ENCODE results near the gene STAT3. TPM values are rescaled to one million over a fixed set of nuclear protein-coding genes. Genes with fewer than 3 reads are reported as not detected.

The STAT3 gene
- total and polyA plus RNA-seq, 7 donors = 43.8 to 230 (median 129) TPM

- WGBS, 2 donors = 83 to 91% methylated on average over 3 of the region's 3 CpGs
- TF ChIP-seq EP300 (IDR thresholded peaks at IDR 0.05) (no peak), POLR2AphosphoS5 (IDR thresholded peaks at IDR 0.05) (no peak), CTCF (IDR thresholded peaks at IDR 0.05) (no peak), POLR2A (IDR thresholded peaks at IDR 0.05) (no peak)
- Histone ChIP-seq H3K4me3 (peak overlapping the region in 2 of 4 donors; percentile 65 to 98), H3K4me1 (peaks cover 0 to 70% (median 66%) of the 10 kb centered on the region in 4 donors), H3K9me3 (no peaks in the 10 kb centered on the region), H3K27me3 (no peaks in the 10 kb centered on the region), H3K27ac (peak overlapping the region in 3 of 4 donors; percentile 84 to 94 (median 94)), H3K36me3 (no peaks in the 10 kb centered on the region)
- no peak for DNase-seq
- intact Hi-C loops (cut with DNase I) = no loop called here
These were observed 114.0 kb downstream of the STAT3 start for GRCh38 chr17:42274253-42274542.

GRCh38 chr17:42273474-42274252 is 114.6 kb downstream of the STAT3 start:
- Histone ChIP-seq H3K27me3 (no peaks in the 10 kb centered on the region), H3K9me3 (no peaks in the 10 kb centered on the region), H3K27ac (peak overlapping the region in 3 of 4 donors; percentile 14 to 94 (median 84)), H3K4me3 (no peak overlapping the region), H3K36me3 (no peaks in the 10 kb centered on the region), H3K4me1 (peaks cover 0 to 73% (median 67%) of the 10 kb centered on the region in 4 donors)
- intact Hi-C loops (cut with DNase I) = no loop called here
- DNase-seq = no peak
- 55 to 57% methylated on average over 7 of the region's 7 CpGs for WGBS, 2 donors
- TF ChIP-seq EP300 (IDR thresholded peaks at IDR 0.05) (no peak), CTCF (IDR thresholded peaks at IDR 0.05) (no peak), POLR2A (IDR thresholded peaks at IDR 0.05) (no peak), POLR2AphosphoS5 (IDR thresholded peaks at IDR 0.05) (no peak)

- no peaks in the 10 kb centered on the region for H3K36me3 ChIP-seq
- no peaks in the 10 kb centered on the region for H3K27me3 ChIP-seq
- no peak overlapping the region for H3K4me3 ChIP-seq
- WGBS, 2 donors = 56 to 69% methylated on average over 7 of the region's 7 CpGs
- peak in 2 of 4 donors; percentile 40 to 57 for TF ChIP-seq POLR2AphosphoS5 (IDR thresholded peaks at IDR 0.05)
- no peak for TF ChIP-seq EP300 (IDR thresholded peaks at IDR 0.05)
- no peak for TF ChIP-seq CTCF (IDR thresholded peaks at IDR 0.05)
- no peaks in the 10 kb centered on the region for H3K9me3 ChIP-seq
- no peak for DNase-seq
- peak overlapping the region in 3 of 4 donors; percentile 52 to 94 (median 56) for H3K27ac ChIP-seq
- peaks cover 0 to 81% (median 65%) of the 10 kb centered on the region in 4 donors for H3K4me1 ChIP-seq
- intact Hi-C loops (cut with DNase I) = no loop called here
These were observed 115.9 kb downstream of the STAT3 start for GRCh38 chr17:42272162-42272907.

DNA sequence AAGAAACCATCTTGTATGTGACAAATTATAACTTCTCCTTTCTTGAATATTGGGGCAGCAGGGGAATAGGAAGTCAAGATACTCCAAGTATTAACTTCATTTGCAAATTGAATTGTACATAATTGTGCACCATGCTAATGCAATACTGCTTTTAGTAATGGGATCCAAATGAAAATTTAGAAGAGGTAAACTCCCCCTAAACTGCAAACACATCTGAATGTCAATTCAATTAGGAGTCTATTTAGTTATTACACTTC is 116.5 kb downstream of the STAT3 start:
- DNase-seq = no peak
- TF ChIP-seq EP300 (IDR thresholded peaks at IDR 0.05) (no peak), POLR2AphosphoS5 (IDR thresholded peaks at IDR 0.05) (no peak), CTCF (IDR thresholded peaks at IDR 0.05) (no peak), POLR2A (IDR thresholded peaks at IDR 0.05) (no peak)
- H3K9me3 ChIP-seq = no peaks in the 10 kb centered on the region
- no peaks in the 10 kb centered on the region for H3K36me3 ChIP-seq
- H3K27me3 ChIP-seq = no peaks in the 10 kb centered on the region
- H3K27ac ChIP-seq = peak overlapping the region in 3 of 4 donors; percentile 52 to 94 (median 56)
- intact Hi-C loops (cut with DNase I) = no loop called here
- no peak overlapping the region for H3K4me3 ChIP-seq
- H3K4me1 ChIP-seq = peaks cover 0 to 81% (median 65%) of the 10 kb centered on the region in 4 donors

Data from sigmoid colon (tissue), 7 donors.